T-helper 1 cell treated with Interleukin-12 subunit alpha and Interleukin-12 subunit beta and Interleukin-4 antibody, amounts not matched to agents 30 μg/mL and 1 μg/mL, for 36 hours (primary cell): ENCODE results near the gene ESPN.
"Not testable (repeated sequence)": the region's sequence is repeated elsewhere in the genome, so short reads cannot be mapped to it uniquely, and the experiment has no call there.

Source experiments
- H3K27ac Mint-ChIP-seq: one replicate; pipeline ENCODE4 v1.8.0; 2021; ENCODE audit warnings: mild to moderate bottlenecking, mixed read lengths
- H3K27me3 Mint-ChIP-seq: one replicate; pipeline ENCODE4 v1.8.0; 2021; ENCODE audit warnings: low read depth, mixed read lengths
- H3K36me3 Mint-ChIP-seq: one replicate; pipeline ENCODE4 v1.8.0; 2021; ENCODE audit warnings: low read depth, mixed read lengths
- H3K4me1 Mint-ChIP-seq: one replicate; pipeline ENCODE4 v1.8.0; 2021; ENCODE audit warnings: low read depth, mixed read lengths
- H3K4me3 Mint-ChIP-seq: one replicate; pipeline ENCODE4 v1.8.0; 2021; ENCODE audit warnings: mild to moderate bottlenecking, moderate library complexity, mixed read lengths
- H3K9me3 Mint-ChIP-seq: one replicate; pipeline ENCODE4 v1.8.0; 2021; ENCODE audit warnings: mixed read lengths

The ESPN gene

GRCh38 chr1:6395781-6396244 lies 28.8 kb upstream of the ESPN start:
- H3K27ac Mint-ChIP-seq, H3K4me3 Mint-ChIP-seq: not testable (repeated sequence)

GRCh38 chr1:6396998-6397397 lies 27.6 kb upstream of the ESPN start:
- H3K4me3 Mint-ChIP-seq = no peak overlapping the region
- H3K27ac Mint-ChIP-seq = no peak overlapping the region
- no peaks in the 10 kb centered on the region for H3K9me3 Mint-ChIP-seq
- H3K27me3 Mint-ChIP-seq = peaks cover 4% of the 10 kb centered on the region
- no peaks in the 10 kb centered on the region for H3K36me3 Mint-ChIP-seq
- peaks cover 19% of the 10 kb centered on the region for H3K4me1 Mint-ChIP-seq

More at GRCh38 chr1:6395781-6396244, 28.8 kb upstream of the ESPN start:
- peaks cover 24% of the 10 kb centered on the region for H3K4me1 Mint-ChIP-seq
- H3K9me3 Mint-ChIP-seq, H3K36me3 Mint-ChIP-seq, H3K27me3 Mint-ChIP-seq: not testable (repeated sequence)

- peaks cover 4% of the 10 kb centered on the region for H3K27me3 Mint-ChIP-seq
- no peak overlapping the region for H3K27ac Mint-ChIP-seq
- H3K4me3 Mint-ChIP-seq = no peak overlapping the region
- no peaks in the 10 kb centered on the region for H3K9me3 Mint-ChIP-seq
- H3K4me1 Mint-ChIP-seq = peaks cover 14% of the 10 kb centered on the region
- H3K36me3 Mint-ChIP-seq = no peaks in the 10 kb centered on the region
Measured at GRCh38 chr1:6397844-6398441, 26.6 kb upstream of the ESPN start.

GRCh38 chr1:6399294-6399693 lies 25.3 kb upstream of the ESPN start:
- Mint-ChIP-seq H3K27ac (no peak overlapping the region), H3K4me3 (no peak overlapping the region), H3K4me1 (peaks cover 8% of the 10 kb centered on the region), H3K27me3 (peaks cover 4% of the 10 kb centered on the region), H3K9me3 (no peaks in the 10 kb centered on the region), H3K36me3 (no peaks in the 10 kb centered on the region)

GRCh38 chr1:6401673-6402072 lies 22.9 kb upstream of the ESPN start:
- H3K4me1 Mint-ChIP-seq = peaks cover 2% of the 10 kb centered on the region
- no peak overlapping the region for H3K27ac Mint-ChIP-seq
- no peaks in the 10 kb centered on the region for H3K36me3 Mint-ChIP-seq
- H3K27me3 Mint-ChIP-seq = peaks cover 16% of the 10 kb centered on the region
- H3K4me3 Mint-ChIP-seq = no peak overlapping the region
- H3K9me3 Mint-ChIP-seq = no peaks in the 10 kb centered on the region

- peaks cover 30% of the 10 kb centered on the region for H3K27me3 Mint-ChIP-seq
- no peaks in the 10 kb centered on the region for H3K36me3 Mint-ChIP-seq
- no peaks in the 10 kb centered on the region for H3K4me1 Mint-ChIP-seq
- H3K4me3 Mint-ChIP-seq = no peak overlapping the region
- H3K27ac Mint-ChIP-seq = no peak overlapping the region
- H3K9me3 Mint-ChIP-seq = no peaks in the 10 kb centered on the region
Measured at GRCh38 chr1:6408023-6408422, 16.6 kb upstream of the ESPN start.

- Mint-ChIP-seq H3K9me3 (no peaks in the 10 kb centered on the region), H3K4me3 (no peak overlapping the region), H3K36me3 (no peaks in the 10 kb centered on the region), H3K27me3 (peaks cover 34% of the 10 kb centered on the region), H3K4me1 (no peaks in the 10 kb centered on the region), H3K27ac (no peak overlapping the region)
Measured at GRCh38 chr1:6409053-6409452, 15.5 kb upstream of the ESPN start.

GRCh38 chr1:6409733-6410132 lies 14.8 kb upstream of the ESPN start:
- Mint-ChIP-seq H3K4me1 (peaks cover 5% of the 10 kb centered on the region), H3K36me3 (no peaks in the 10 kb centered on the region), H3K4me3 (no peak overlapping the region), H3K9me3 (no peaks in the 10 kb centered on the region), H3K27ac (no peak overlapping the region), H3K27me3 (peaks cover 41% of the 10 kb centered on the region)

- no peaks in the 10 kb centered on the region for H3K36me3 Mint-ChIP-seq
- peaks cover 10% of the 10 kb centered on the region for H3K4me1 Mint-ChIP-seq
- no peaks in the 10 kb centered on the region for H3K9me3 Mint-ChIP-seq
- H3K27me3 Mint-ChIP-seq = peaks cover 44% of the 10 kb centered on the region
- H3K4me3 Mint-ChIP-seq = no peak overlapping the region
- no peak overlapping the region for H3K27ac Mint-ChIP-seq
Measured at GRCh38 chr1:6410248-6410893, 14.2 kb upstream of the ESPN start.

GRCh38 chr1:6412896-6413295 lies 11.7 kb upstream of the ESPN start:
- Mint-ChIP-seq H3K9me3 (no peaks in the 10 kb centered on the region), H3K4me1 (peaks cover 11% of the 10 kb centered on the region), H3K27me3 (peaks cover 53% of the 10 kb centered on the region), H3K27ac (no peak overlapping the region), H3K4me3 (no peak overlapping the region), H3K36me3 (no peaks in the 10 kb centered on the region)

- H3K4me1 Mint-ChIP-seq = peaks cover 11% of the 10 kb centered on the region
- no peaks in the 10 kb centered on the region for H3K9me3 Mint-ChIP-seq
- no peak overlapping the region for H3K27ac Mint-ChIP-seq
- peaks cover 56% of the 10 kb centered on the region for H3K27me3 Mint-ChIP-seq
- H3K36me3 Mint-ChIP-seq = no peaks in the 10 kb centered on the region
- no peak overlapping the region for H3K4me3 Mint-ChIP-seq
Measured at GRCh38 chr1:6414443-6414844, 10.1 kb upstream of the ESPN start.

GRCh38 chr1:6414881-6415626 lies 9.5 kb upstream of the ESPN start:
- no peak overlapping the region for H3K4me3 Mint-ChIP-seq
- H3K27ac Mint-ChIP-seq = no peak overlapping the region
- H3K36me3 Mint-ChIP-seq = no peaks in the 10 kb centered on the region
- peaks cover 11% of the 10 kb centered on the region for H3K4me1 Mint-ChIP-seq
- no peaks in the 10 kb centered on the region for H3K9me3 Mint-ChIP-seq
- peaks cover 58% of the 10 kb centered on the region for H3K27me3 Mint-ChIP-seq

GRCh38 chr1:6416295-6416656 lies 8.3 kb upstream of the ESPN start:
- no peak overlapping the region for H3K27ac Mint-ChIP-seq
- peaks cover 15% of the 10 kb centered on the region for H3K4me1 Mint-ChIP-seq
- peaks cover 63% of the 10 kb centered on the region for H3K27me3 Mint-ChIP-seq
- no peaks in the 10 kb centered on the region for H3K36me3 Mint-ChIP-seq
- H3K9me3 Mint-ChIP-seq = no peaks in the 10 kb centered on the region
- H3K4me3 Mint-ChIP-seq = no peak overlapping the region

GRCh38 chr1:6416906-6417305 lies 7.7 kb upstream of the ESPN start:
- Mint-ChIP-seq H3K27me3 (peaks cover 70% of the 10 kb centered on the region), H3K27ac (no peak overlapping the region), H3K9me3 (no peaks in the 10 kb centered on the region), H3K4me3 (no peak overlapping the region), H3K36me3 (no peaks in the 10 kb centered on the region), H3K4me1 (peaks cover 19% of the 10 kb centered on the region)
